B cell (primary cell): ENCODE data around the gene TRPM2. TPM values are rescaled to one million over a fixed set of nuclear protein-coding genes. Genes with fewer than 3 reads are reported as not detected.

Experiments
- ATAC-seq: fragments of 200-7000 bp; cut with Tn5 transposase; one replicate; pipeline ENCODE4 v1.10.0; 2021; ENCODE audit warnings: low read depth, mild to moderate bottlenecking, moderate number of reproducible peaks, moderate library complexity
- CTCF ChIA-PET: fragments of 350-600 bp; sonication (Branson Sonifier 250); formaldehyde crosslinking; loops from one replicate; lab custom pipeline; 2021; ENCODE audit warnings: antibody characterized with exemption, inconsistent platforms; lab: Charles Lee
- POLR2A ChIA-PET: fragments of 350-600 bp; sonication (Branson Sonifier 250); formaldehyde crosslinking; loops from one replicate; lab custom pipeline; 2021; ENCODE audit warnings: antibody characterized with exemption; lab: Charles Lee
- DNase-seq: peaks from one replicate; pipeline ENCODE4 v3.0.0; 2013
- H2AFZ ChIP-seq: 2 replicates; pipeline ENCODE4 v1.6.1; 2012; ENCODE audit warnings: mild to moderate bottlenecking, low read depth, low read length; ENCODE audit not compliant: insufficient read depth, poor library complexity, severe bottlenecking
- H3K27ac ChIP-seq, 2 donors: 1 replicate in 1 of 2; 2 replicates in 1 of 2; pipeline ENCODE4 v1.5.1; 2012 to 2013; ENCODE audit warnings: low read length in 2 of 2, mild to moderate bottlenecking in 2 of 2, moderate library complexity in 1 of 2
- H3K27me3 ChIP-seq, 4 experiments: fragments of 200-600 bp in 1 of 4; sonication (generic) in 1 of 4; replicated peaks in 1 of 4; 1 replicate in 2 of 4; 2 replicates in 2 of 4; pipeline versions ENCODE4 v1.6.1 to v1.7.0; 2013 to 2016; ENCODE audit warnings: low read length in 3 of 4, mild to moderate bottlenecking in 2 of 4, mixed read lengths in 1 of 4, moderate library complexity in 1 of 4; ENCODE audit not compliant: insufficient read depth in 4 of 4, control insufficient read depth in 3 of 4; ENCODE audit errors: control extremely low read depth in 1 of 4
- H3K36me3 ChIP-seq, 2 experiments: replicated peaks in 1 of 2; 1 replicate in 1 of 2; 2 replicates in 1 of 2; pipeline versions ENCODE4 v1.6.1 to v1.7.1; 2013; ENCODE audit warnings: low read length in 1 of 2; ENCODE audit not compliant: insufficient read depth in 2 of 2, control insufficient read depth in 1 of 2; ENCODE audit errors: control extremely low read depth in 1 of 2, extremely low read depth in 1 of 2
- H3K4me1 ChIP-seq, 2 donors: fragments of 200-600 bp in 1 of 2; sonication (generic) in 1 of 2; 1 replicate in 1 of 2; 2 replicates in 1 of 2; pipeline versions ENCODE4 v1.5.1 to v1.6.1; 2013 to 2017; ENCODE audit warnings: low read length in 2 of 2; ENCODE audit not compliant: control insufficient read depth in 2 of 2, insufficient read depth in 2 of 2
- H3K4me2 ChIP-seq: replicated peaks from 2 replicates; pipeline ENCODE3; 2012; ENCODE audit warnings: mild to moderate bottlenecking, low read depth, low read length; ENCODE audit not compliant: poor library complexity, severe bottlenecking
- H3K4me3 ChIP-seq, 5 experiments: fragments of 200-600 bp in 1 of 5; sonication (generic) in 1 of 5; 1 replicate in 3 of 5; 2 replicates in 2 of 5; pipeline versions ENCODE4 v1.5.1 to v1.7.0; 2011 to 2016; ENCODE audit warnings: low read length in 4 of 5, mild to moderate bottlenecking in 4 of 5, low read depth in 2 of 5, control low read depth in 1 of 5, moderate library complexity in 1 of 5; ENCODE audit not compliant: insufficient read depth in 1 of 5; ENCODE audit errors: control extremely low read depth in 1 of 5, extremely low read depth in 1 of 5
- H3K79me2 ChIP-seq: fragments of 200-600 bp; sonication (generic); one replicate; pipeline ENCODE4 v1.6.0; 2016; ENCODE audit warnings: low read length; ENCODE audit not compliant: control insufficient read depth, insufficient read depth
- H3K9ac ChIP-seq: fragments of 200-600 bp; sonication (generic); 2 replicates; pipeline ENCODE4 v1.6.1; 2017; ENCODE audit warnings: mild to moderate bottlenecking, low read length, moderate library complexity
- H3K9me3 ChIP-seq, 3 donors: one replicate each; pipeline versions ENCODE4 v1.6.1 to v1.7.1; 2013; ENCODE audit warnings: low read length in 2 of 3; ENCODE audit not compliant: control insufficient read depth in 2 of 3, insufficient read depth in 1 of 3; ENCODE audit errors: control extremely low read depth in 1 of 3
- H4K20me1 ChIP-seq: 2 replicates; pipeline ENCODE4 v1.6.0; 2012; ENCODE audit warnings: mild to moderate bottlenecking, low read length; ENCODE audit not compliant: insufficient read depth, control insufficient read depth, poor library complexity, severe bottlenecking
- H3K27ac Mint-ChIP-seq: one replicate; pipeline ENCODE4 v1.8.0; 2021; ENCODE audit warnings: mixed read lengths
- H3K27me3 Mint-ChIP-seq: one replicate; pipeline ENCODE4 v1.8.0; 2021; ENCODE audit warnings: mixed read lengths
- H3K4me1 Mint-ChIP-seq: one replicate; pipeline ENCODE4 v1.8.0; 2021; ENCODE audit warnings: mixed read lengths
- H3K4me3 Mint-ChIP-seq: one replicate; pipeline ENCODE4 v1.8.0; 2021; ENCODE audit warnings: mixed read lengths
- H3K9me3 Mint-ChIP-seq: one replicate; pipeline ENCODE4 v1.8.0; 2022; ENCODE audit warnings: mixed read lengths; ENCODE audit not compliant: insufficient read depth
- CTCF ChIP-seq: fragments of 200-600 bp; IDR thresholded peaks from one replicate; pipeline ENCODE4 v1.8.0; 2022; ENCODE audit warnings: antibody characterized with exemption, mild to moderate bottlenecking
- EZH2 ChIP-seq: IDR thresholded peaks from 2 replicates; pipeline ENCODE4 v1.6.1; 2012; ENCODE audit warnings: borderline replicate concordance, low read depth, mild to moderate bottlenecking, moderate library complexity, low read length; ENCODE audit not compliant: insufficient read depth, poor library complexity, severe bottlenecking
- WGBS: methylation state at CpG from one replicate; pipeline ENCODE4 v1.1.5; 2013; ENCODE audit warnings: missing lambda C conversion rate; ENCODE audit not compliant: insufficient coverage; 5-methylcytosine and 5-hydroxymethylcytosine counted together
- intact Hi-C: fragments of 100-400 bp; cut with micrococcal nuclease; formaldehyde crosslinking; loops from one replicate; pipeline ENCODE4 v1.10.0; 2022
- polyA plus RNA-seq: library from polyadenylated mRNA; depleted of rRNA; stranded (reverse); fragments of >200 nt; gene quantifications from 2 replicates; pipeline ENCODE4 v1.2.3, GENCODE V29; 2012
- total RNA-seq, 2 donors: library from RNA; stranded (reverse); fragments of 120-200 nt in 1 of 2; gene quantifications; 1 replicate in 1 of 2; 2 replicates in 1 of 2; pipeline versions ENCODE4 v1.2.3 to v1.2.4, GENCODE V29; 2013 to 2022

The TRPM2 gene
- total and polyA plus RNA-seq, 2 donors (not counting 1 experiment from before 2014, with no cell fraction given) = 1.6 to 8.4 TPM

GRCh38 chr21:44402323-44403105 is 49.1 kb downstream of the TRPM2 start:
- Mint-ChIP-seq H3K27me3 (no peaks in the 10 kb centered on the region), H3K9me3 (no peaks in the 10 kb centered on the region), H3K27ac (no peak overlapping the region), H3K4me3 (no peak overlapping the region), H3K4me1 (no peaks in the 10 kb centered on the region)
- ChIA-PET POLR2A (no interaction called here), CTCF (no interaction called here)
- Histone ChIP-seq H3K36me3 (peaks cover 0 to 6% of the 10 kb centered on the region in 2 experiments), H4K20me1 (no peaks in the 10 kb centered on the region), H3K9ac (no peak overlapping the region), H3K9me3 (peaks cover 0 to 8% (median 0%) of the 10 kb centered on the region in 3 donors), H3K4me3 (no peak overlapping the region), H3K27me3 (no peaks in the 10 kb centered on the region), H2AFZ (no peak overlapping the region), H3K79me2 (no peaks in the 10 kb centered on the region), H3K27ac (no peak overlapping the region), H3K4me2 (no peak overlapping the region), H3K4me1 (no peaks in the 10 kb centered on the region)
- no peak for TF ChIP-seq CTCF
- TF ChIP-seq EZH2 = no peak
- ATAC-seq = no peak
- 93% methylated on average over 13 of the region's 17 CpGs for WGBS
- intact Hi-C loops = no loop called here
- no peak for DNase-seq
